H9 (cell line): ENCODE measurements around the gene HSD17B3. TPM values are rescaled to one million over a fixed set of nuclear protein-coding genes. Genes with fewer than 3 reads are reported as not detected.

ENCODE experiments used
- DNase-seq: peaks from one replicate; pipeline ENCODE4 v3.0.0-alpha.2; 2017
- H2AFZ ChIP-seq: one replicate; pipeline ENCODE4 v1.6.1; 2013; ENCODE audit warnings: mild to moderate bottlenecking, low read length, control low read depth, moderate library complexity
- H2AK5ac ChIP-seq: 2 replicates; pipeline ENCODE4 v1.6.1; 2013; ENCODE audit warnings: low read length, control low read depth, mixed read lengths; ENCODE audit not compliant: insufficient read length
- H2BK120ac ChIP-seq: one replicate; pipeline ENCODE4 v1.6.1; 2013; ENCODE audit warnings: low read depth, mild to moderate bottlenecking, low read length, control low read depth, inconsistent platforms; ENCODE audit not compliant: poor library complexity, severe bottlenecking
- H2BK12ac ChIP-seq: 2 replicates; pipeline ENCODE4 v1.6.1; 2013; ENCODE audit warnings: low read length, control low read depth, mixed read lengths, low read depth; ENCODE audit not compliant: insufficient read length
- H2BK15ac ChIP-seq: 2 replicates; pipeline ENCODE4 v1.6.1; 2013; ENCODE audit warnings: low read depth, low read length, control low read depth
- H2BK20ac ChIP-seq: one replicate; pipeline ENCODE4 v1.6.1; 2013; ENCODE audit warnings: low read depth, mild to moderate bottlenecking, low read length, control low read depth, inconsistent platforms; ENCODE audit not compliant: poor library complexity, severe bottlenecking
- H2BK5ac ChIP-seq: 2 replicates; pipeline ENCODE4 v1.6.1; 2013; ENCODE audit warnings: low read length, control low read depth, mixed read lengths; ENCODE audit not compliant: insufficient read length
- H3K14ac ChIP-seq: 2 replicates; pipeline ENCODE4 v1.6.1; 2013; ENCODE audit warnings: low read length, control low read depth; ENCODE audit not compliant: insufficient read depth
- H3K18ac ChIP-seq: 2 replicates; pipeline ENCODE4 v1.6.1; 2013; ENCODE audit warnings: low read depth, mild to moderate bottlenecking, mixed read lengths, low read length, control low read depth; ENCODE audit not compliant: insufficient read length
- H3K23ac ChIP-seq: 2 replicates; pipeline ENCODE4 v1.6.1; 2013; ENCODE audit warnings: low read length, control low read depth, mixed read lengths, low read depth; ENCODE audit not compliant: insufficient read length
- H3K23me2 ChIP-seq: 2 replicates; pipeline ENCODE4 v1.6.1; 2013; ENCODE audit warnings: low read depth, mild to moderate bottlenecking, mixed read lengths, low read length, control low read depth; ENCODE audit not compliant: insufficient read length, poor library complexity, severe bottlenecking
- H3K27ac ChIP-seq: 2 replicates; pipeline ENCODE4 v1.5.1; 2013; ENCODE audit warnings: low read length, control low read depth, mixed read lengths, low read depth; ENCODE audit not compliant: insufficient read length
- H3K27me3 ChIP-seq: 2 replicates; pipeline ENCODE4 v1.6.1; 2013; ENCODE audit warnings: low read length, control low read depth, inconsistent platforms; ENCODE audit not compliant: insufficient read depth
- H3K4ac ChIP-seq: 2 replicates; pipeline ENCODE4 v1.6.1; 2013; ENCODE audit warnings: low read depth, mild to moderate bottlenecking, control low read depth, inconsistent platforms, low read length, moderate library complexity
- H3K4me1 ChIP-seq: 2 replicates; pipeline ENCODE4 v1.6.1; 2013; ENCODE audit warnings: low read length, control low read depth, inconsistent platforms; ENCODE audit not compliant: insufficient read depth
- H3K4me2 ChIP-seq: 2 replicates; pipeline ENCODE4 v1.6.1; 2013; ENCODE audit warnings: low read length, control low read depth, mixed read lengths; ENCODE audit not compliant: insufficient read length, insufficient read depth
- H3K56ac ChIP-seq: 2 replicates; pipeline ENCODE4 v1.6.1; 2013; ENCODE audit warnings: low read depth, mild to moderate bottlenecking, mixed read lengths, low read length, control low read depth; ENCODE audit not compliant: insufficient read length
- H3K79me1 ChIP-seq: 2 replicates; pipeline ENCODE4 v1.6.1; 2013; ENCODE audit warnings: low read depth, mild to moderate bottlenecking, moderate library complexity, low read length, control low read depth, inconsistent platforms; ENCODE audit not compliant: insufficient read depth, poor library complexity, severe bottlenecking
- H3K79me2 ChIP-seq: 2 replicates; pipeline ENCODE4 v1.6.1; 2013; ENCODE audit warnings: low read length, control low read depth, inconsistent platforms; ENCODE audit not compliant: insufficient read depth
- H3K9ac ChIP-seq: 2 replicates; pipeline ENCODE4 v1.6.1; 2013; ENCODE audit warnings: low read length, control low read depth, mixed read lengths; ENCODE audit not compliant: insufficient read length; ENCODE audit errors: extremely low read depth
- H3K9me3 ChIP-seq: one replicate; pipeline ENCODE4 v1.6.1; 2013; ENCODE audit warnings: low read depth, low read length, inconsistent platforms; ENCODE audit not compliant: control insufficient read depth
- H3T11ph ChIP-seq: one replicate; pipeline ENCODE4 v1.6.1; 2013; ENCODE audit warnings: mild to moderate bottlenecking, low read length, control low read depth, inconsistent platforms
- H4K20me1 ChIP-seq: one replicate; pipeline ENCODE4 v1.6.1; 2013; ENCODE audit not compliant: control insufficient read depth, insufficient read length, insufficient read depth
- H4K5ac ChIP-seq: 2 replicates; pipeline ENCODE4 v1.6.1; 2013; ENCODE audit warnings: low read depth, mild to moderate bottlenecking, mixed read lengths, low read length, control low read depth; ENCODE audit not compliant: insufficient read length
- H4K8ac ChIP-seq: replicated peaks from 2 replicates; pipeline ENCODE4 v1.6.1; 2013; ENCODE audit warnings: low read length, control low read depth, mixed read lengths, low read depth; ENCODE audit not compliant: insufficient read length
- H4K91ac ChIP-seq: 2 replicates; pipeline ENCODE4 v1.6.1; 2013; ENCODE audit warnings: low read depth, mild to moderate bottlenecking, moderate library complexity, mixed read lengths, low read length, control low read depth; ENCODE audit not compliant: insufficient read length
- H3K27ac Mint-ChIP-seq, 3 experiments: 2 replicates in 2 of 3; 3 replicates in 1 of 3; pipeline ENCODE4 v1.8.0; 2020 to 2021; ENCODE audit warnings: mixed read lengths in 3 of 3, mild to moderate bottlenecking in 1 of 3, moderate library complexity in 1 of 3
- H3K27me3 Mint-ChIP-seq: 2 replicates; pipeline ENCODE4 v1.8.0; 2021; ENCODE audit warnings: low read depth, mild to moderate bottlenecking, moderate library complexity, mixed read lengths
- H3K36me3 Mint-ChIP-seq, 3 experiments: 2 replicates in 2 of 3; 3 replicates in 1 of 3; pipeline ENCODE4 v1.8.0; 2020 to 2021; ENCODE audit warnings: low read depth in 3 of 3, mixed read lengths in 3 of 3; ENCODE audit not compliant: insufficient read depth in 1 of 3
- H3K4me1 Mint-ChIP-seq, 2 experiments: 2 replicates each; pipeline ENCODE4 v1.8.0; 2020; ENCODE audit warnings: mixed read lengths in 2 of 2
- H3K4me3 Mint-ChIP-seq, 2 experiments: 2 replicates in 1 of 2; 3 replicates in 1 of 2; pipeline ENCODE4 v1.8.0; 2020 to 2021; ENCODE audit warnings: mild to moderate bottlenecking in 2 of 2, mixed read lengths in 2 of 2, moderate library complexity in 1 of 2
- H3K9me3 Mint-ChIP-seq, 2 experiments: 2 replicates in 1 of 2; 3 replicates in 1 of 2; pipeline ENCODE4 v1.8.0; 2020; ENCODE audit warnings: mild to moderate bottlenecking in 2 of 2, mixed read lengths in 2 of 2, moderate library complexity in 1 of 2
- CTCF ChIP-seq: fragments of 200-600 bp; sonication (generic); conservative IDR thresholded peaks from 3 replicates; pipeline ENCODE4 v1.8.0; 2021; ENCODE audit warnings: antibody characterized with exemption, mild to moderate bottlenecking
- WGBS: extraction: QIAGEN DNeasy Blood & Tissue Kit; methylation state at CpG from one replicate; pipeline ENCODE4 v1.1.7; 2013; ENCODE audit warnings: missing lambda C conversion rate, low lambda C conversion rate, mixed read lengths; ENCODE audit not compliant: insufficient read length; ENCODE audit errors: extremely low coverage; 5-methylcytosine and 5-hydroxymethylcytosine counted together
- total RNA-seq: library from RNA; stranded (reverse); gene quantifications from 2 replicates; pipeline ENCODE4 v1.2.1, GENCODE V29; 2021

Gene HSD17B3
- total RNA-seq, 1 experiment from 2014 or later: not detected

GRCh38 chr9:96294159-96294545 lies 7.8 kb downstream of the HSD17B3 start:
- H3K27ac Mint-ChIP-seq: no peak overlapping the region
- Histone ChIP-seq H2BK120ac (no peak overlapping the region), H3K79me2 (no peaks in the 10 kb centered on the region), H3K4me2 (no peak overlapping the region), H2BK20ac (no peak overlapping the region), H3K27ac (no peak overlapping the region), H4K5ac (no peak overlapping the region), H3K23me2 (no peaks in the 10 kb centered on the region), H3K27me3 (no peaks in the 10 kb centered on the region), H2BK12ac (no peak overlapping the region), H3K9ac (no peak overlapping the region), H3K56ac (no peak overlapping the region), H4K91ac (no peak overlapping the region), H3K79me1 (no peaks in the 10 kb centered on the region), H2BK5ac (no peak overlapping the region), H3K18ac (no peak overlapping the region), H3K14ac (no peak overlapping the region), H3T11ph (no peak overlapping the region), H2AFZ (no peak overlapping the region), H4K8ac (no peak overlapping the region), H4K20me1 (no peaks in the 10 kb centered on the region), H2BK15ac (no peak overlapping the region), H3K4me1 (peaks cover 5% of the 10 kb centered on the region; the same call in 1 of the 2 replicates), H2AK5ac (no peak overlapping the region), H3K23ac (no peak overlapping the region), H3K4ac (no peak overlapping the region), H3K9me3 (no peaks in the 10 kb centered on the region)
- no peak for DNase-seq
- peaks cover 9 to 14% of the 10 kb centered on the region in 2 experiments for H3K9me3 Mint-ChIP-seq
- peaks cover 3 to 9% (median 4%) of the 10 kb centered on the region in 3 experiments; a peak in 5 of 7 replicates for H3K36me3 Mint-ChIP-seq
- no peak for TF ChIP-seq CTCF
- no CpG with 5 or more reads among the region's 3 CpGs for WGBS
- 0 out of 2 replicates have a peak, but pooled peaks cover 4% of the 10 kb centered on the region for H3K27me3 Mint-ChIP-seq
- H3K4me3 Mint-ChIP-seq: no peak overlapping the region
- H3K4me1 Mint-ChIP-seq: peaks cover 14 to 17% of the 10 kb centered on the region in 2 experiments
